Liver (tissue), 9 donors: ENCODE results near the gene FGFBP3. TPM values are rescaled to one million over a fixed set of nuclear protein-coding genes. Genes with fewer than 3 reads are reported as not detected.

ENCODE experiments used
- DNase-seq: peaks from one replicate; pipeline ENCODE4 v3.0.0-alpha.2; 2017; ENCODE audit warnings: low spot score
- H3K27ac ChIP-seq, 2 donors: one replicate each; pipeline ENCODE4 v1.7.0; 2013; ENCODE audit warnings: inconsistent platforms in 2 of 2, low read length in 2 of 2, control low read depth in 1 of 2, low read depth in 1 of 2, mild to moderate bottlenecking in 1 of 2
- H3K27me3 ChIP-seq, 4 donors: one replicate each; pipeline versions ENCODE4 v1.6.1 to v1.7.0; 2013; ENCODE audit warnings: low read length in 3 of 4, inconsistent platforms in 1 of 4, mild to moderate bottlenecking in 1 of 4, moderate library complexity in 1 of 4; ENCODE audit not compliant: control insufficient read depth in 4 of 4, insufficient read depth in 4 of 4
- H3K36me3 ChIP-seq, 4 donors: one replicate each; pipeline versions ENCODE4 v1.6.1 to v1.7.0; 2013; ENCODE audit warnings: low read length in 3 of 4, mild to moderate bottlenecking in 3 of 4, low read depth in 1 of 4, moderate library complexity in 1 of 4; ENCODE audit not compliant: control insufficient read depth in 4 of 4, insufficient read depth in 3 of 4
- H3K4me1 ChIP-seq, 4 donors: one replicate each; pipeline versions ENCODE4 v1.6.1 to v1.7.0; 2013; ENCODE audit warnings: low read length in 3 of 4, mild to moderate bottlenecking in 3 of 4, moderate library complexity in 1 of 4; ENCODE audit not compliant: control insufficient read depth in 4 of 4, insufficient read depth in 4 of 4
- H3K4me3 ChIP-seq, 3 donors: one replicate each; pipeline versions ENCODE4 v1.6.1 to v1.7.0; 2013; ENCODE audit warnings: low read length in 3 of 3, control low read depth in 1 of 3, low read depth in 1 of 3, mild to moderate bottlenecking in 1 of 3
- H3K9ac ChIP-seq, 2 donors: one replicate each; pipeline ENCODE4 v1.7.0; 2013; ENCODE audit warnings: low read length in 2 of 2, mild to moderate bottlenecking in 2 of 2, moderate library complexity in 2 of 2, control low read depth in 1 of 2, low read depth in 1 of 2
- H3K9me3 ChIP-seq, 4 donors: one replicate each; pipeline versions ENCODE4 v1.6.1 to v1.7.0; 2013; ENCODE audit warnings: low read length in 3 of 4; ENCODE audit not compliant: control insufficient read depth in 4 of 4
- CTCF ChIP-seq: fragments of 150-350 bp; IDR thresholded peaks from 2 replicates; pipeline ENCODE4 v1.5.1; 2017; ENCODE audit warnings: improper control_type of control experiment, low read depth, low read length; ENCODE audit not compliant: missing input control
- EGR1 ChIP-seq, 2 donors: IDR thresholded peaks; 2 replicates each; pipeline ENCODE4 v1.6.1; 2016 to 2018; ENCODE audit warnings: antibody characterized with exemption in 2 of 2, low read depth in 2 of 2
- FOXA1 ChIP-seq: IDR thresholded peaks from 2 replicates; pipeline ENCODE4 v1.6.1; 2016; ENCODE audit warnings: antibody characterized with exemption
- FOXA2 ChIP-seq: IDR thresholded peaks from 2 replicates; pipeline ENCODE4 v1.6.1; 2016; ENCODE audit warnings: antibody characterized with exemption
- HNF4A ChIP-seq, 2 donors: conservative IDR thresholded peaks; 2 replicates each; pipeline ENCODE4 v1.6.1; 2016; ENCODE audit warnings: antibody characterized with exemption in 2 of 2, mild to moderate bottlenecking in 2 of 2
- HNF4G ChIP-seq: IDR thresholded peaks from 2 replicates; pipeline ENCODE4 v1.6.1; 2016; ENCODE audit warnings: antibody characterized with exemption
- JUND ChIP-seq, 2 donors: IDR thresholded peaks; 2 replicates each; pipeline ENCODE4 v1.6.1; 2016; ENCODE audit warnings: antibody characterized with exemption in 2 of 2
- NR2F2 ChIP-seq: IDR thresholded peaks from 2 replicates; pipeline ENCODE4 v1.6.1; 2016; ENCODE audit warnings: antibody characterized with exemption
- RAD21 ChIP-seq, 2 donors: IDR thresholded peaks; 2 replicates each; pipeline ENCODE4 v1.6.1; 2016; ENCODE audit warnings: antibody characterized with exemption in 2 of 2, mild to moderate bottlenecking in 2 of 2
- REST ChIP-seq: IDR thresholded peaks from 2 replicates; pipeline ENCODE4 v1.6.1; 2016; ENCODE audit warnings: antibody characterized with exemption, mild to moderate bottlenecking
- RXRA ChIP-seq, 2 donors: IDR thresholded peaks; 2 replicates each; pipeline ENCODE4 v1.6.1; 2017 to 2018; ENCODE audit warnings: antibody characterized with exemption in 2 of 2, mild to moderate bottlenecking in 1 of 2
- TAF1 ChIP-seq: conservative IDR thresholded peaks from 2 replicates; pipeline ENCODE4 v1.6.1; 2016; ENCODE audit warnings: antibody characterized with exemption, mild to moderate bottlenecking
- YY1 ChIP-seq: IDR thresholded peaks from 2 replicates; pipeline ENCODE4 v1.6.1; 2016; ENCODE audit warnings: antibody characterized with exemption, mild to moderate bottlenecking
- WGBS: extraction: QIAGEN DNeasy Blood & Tissue Kit; methylation state at CpG from one replicate; pipeline ENCODE4 v1.1.7; 2013; 5-methylcytosine and 5-hydroxymethylcytosine counted together
- polyA plus RNA-seq, 2 donors: library from polyadenylated mRNA; stranded (reverse) in 1 of 2; unstranded in 1 of 2; fragments of 200-250 nt in 1 of 2; fragments of >200 nt in 1 of 2; fragmentation: Nextera tagmentation in 1 of 2; extraction: Ambion mirVana in 1 of 2; gene quantifications; one replicate each; pipeline versions ENCODE4 v1.2.1 to v1.2.3, GENCODE V29; 2013 to 2015
- total RNA-seq, 2 donors: library from RNA; depleted of rRNA; stranded (reverse); fragments of >200 nt; gene quantifications; one replicate each; pipeline ENCODE4 v1.2.3, GENCODE V29; 2014
- TF ChIP-seq, protein P1 (sequence below): IDR thresholded peaks from 2 replicates; pipeline ENCODE4 v1.6.1; 2016; ENCODE audit warnings: antibody characterized with exemption
- TF ChIP-seq, protein P2 (sequence below): IDR thresholded peaks from 2 replicates; pipeline ENCODE4 v1.6.1; 2016; ENCODE audit warnings: antibody characterized with exemption
- TF ChIP-seq, protein P3 (sequence below): IDR thresholded peaks from 2 replicates; pipeline ENCODE4 v1.6.1; 2016; ENCODE audit warnings: antibody characterized with exemption
- donor health status: healthy.
- donor health status: healthy.
- donor health status: healthy.
- donor health status: healthy.
- donor health status: healthy.

The FGFBP3 gene
- total and polyA plus RNA-seq, 4 donors = 0.08 to 0.37 (median 0.19) TPM

GRCh38 chr10:91886954-91887271, 22.4 kb downstream of the FGFBP3 start:
- Histone ChIP-seq H3K9me3 (no peaks in the 10 kb centered on the region), H3K4me3 (peak overlapping the region in 2 of 3 donors; percentile 49 to 67), H3K4me1 (peaks cover 0 to 11% (median 10%) of the 10 kb centered on the region in 4 donors), H3K9ac (no peak overlapping the region), H3K36me3 (no peaks in the 10 kb centered on the region), H3K27me3 (no peaks in the 10 kb centered on the region), H3K27ac (no peak overlapping the region)
- DNase-seq = no peak
- no peak for TF ChIP-seq JUND (IDR thresholded peaks at IDR 0.05)
- TF ChIP-seq, protein P1, sequence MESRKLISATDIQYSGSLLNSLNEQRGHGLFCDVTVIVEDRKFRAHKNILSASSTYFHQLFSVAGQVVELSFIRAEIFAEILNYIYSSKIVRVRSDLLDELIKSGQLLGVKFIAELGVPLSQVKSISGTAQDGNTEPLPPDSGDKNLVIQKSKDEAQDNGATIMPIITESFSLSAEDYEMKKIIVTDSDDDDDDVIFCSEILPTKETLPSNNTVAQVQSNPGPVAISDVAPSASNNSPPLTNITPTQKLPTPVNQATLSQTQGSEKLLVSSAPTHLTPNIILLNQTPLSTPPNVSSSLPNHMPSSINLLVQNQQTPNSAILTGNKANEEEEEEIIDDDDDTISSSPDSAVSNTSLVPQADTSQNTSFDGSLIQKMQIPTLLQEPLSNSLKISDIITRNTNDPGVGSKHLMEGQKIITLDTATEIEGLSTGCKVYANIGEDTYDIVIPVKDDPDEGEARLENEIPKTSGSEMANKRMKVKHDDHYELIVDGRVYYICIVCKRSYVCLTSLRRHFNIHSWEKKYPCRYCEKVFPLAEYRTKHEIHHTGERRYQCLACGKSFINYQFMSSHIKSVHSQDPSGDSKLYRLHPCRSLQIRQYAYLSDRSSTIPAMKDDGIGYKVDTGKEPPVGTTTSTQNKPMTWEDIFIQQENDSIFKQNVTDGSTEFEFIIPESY = no peak
- TF ChIP-seq NR2F2 = no peak
- TF ChIP-seq, protein P2, sequence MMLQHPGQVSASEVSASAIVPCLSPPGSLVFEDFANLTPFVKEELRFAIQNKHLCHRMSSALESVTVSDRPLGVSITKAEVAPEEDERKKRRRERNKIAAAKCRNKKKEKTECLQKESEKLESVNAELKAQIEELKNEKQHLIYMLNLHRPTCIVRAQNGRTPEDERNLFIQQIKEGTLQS = no peak
- TF ChIP-seq HNF4A (conservative IDR thresholded peaks at IDR 0.05) = no peak
- TF ChIP-seq, protein P3, sequence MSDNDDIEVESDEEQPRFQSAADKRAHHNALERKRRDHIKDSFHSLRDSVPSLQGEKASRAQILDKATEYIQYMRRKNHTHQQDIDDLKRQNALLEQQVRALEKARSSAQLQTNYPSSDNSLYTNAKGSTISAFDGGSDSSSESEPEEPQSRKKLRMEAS = no peak
- no peak for TF ChIP-seq RAD21 (IDR thresholded peaks at IDR 0.05)
- TF ChIP-seq FOXA2 = no peak
- no peak for TF ChIP-seq CTCF
- TF ChIP-seq TAF1 = no peak
- no peak for TF ChIP-seq FOXA1
- TF ChIP-seq RXRA (IDR thresholded peaks at IDR 0.05) = no peak
- TF ChIP-seq HNF4G = no peak
- TF ChIP-seq REST = no peak
- no peak for TF ChIP-seq YY1
- TF ChIP-seq EGR1 (IDR thresholded peaks at IDR 0.05; ENCODE audit: low read depth in 2 of 2) = no peak
- WGBS = 31% methylated on average over 6 of the region's 6 CpGs
